Measurements from ENCODE around the gene BBLN. TPM values are rescaled to one million over a fixed set of nuclear protein-coding genes. Genes with fewer than 3 reads are reported as not detected.

Gene BBLN
- total RNA-seq, 1 donor from 2014 or later: 69.4 TPM

DNA sequence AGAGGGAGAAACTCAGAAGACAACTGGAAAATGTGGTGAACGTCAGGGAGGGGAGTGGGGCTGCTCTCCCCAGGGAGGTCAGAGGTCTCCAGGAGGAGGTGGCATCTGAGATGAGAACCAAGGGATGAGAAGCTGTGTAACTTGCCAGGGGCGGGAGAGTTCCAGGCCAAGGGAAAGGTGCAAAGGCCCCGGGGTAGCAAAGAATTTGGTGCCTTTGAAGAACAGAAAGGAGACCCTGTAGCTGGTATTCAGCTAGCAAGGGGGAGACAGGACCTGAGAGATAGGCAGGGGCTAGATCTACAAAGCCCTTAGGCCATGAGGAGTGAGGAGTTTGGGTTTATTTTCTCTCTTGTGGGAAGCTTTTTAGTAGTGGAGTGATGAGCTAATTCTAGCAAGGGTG is 46.4 kb downstream of the BBLN start:
- no peaks in the 10 kb centered on the region for H3K9me3 Mint-ChIP-seq

DNA sequence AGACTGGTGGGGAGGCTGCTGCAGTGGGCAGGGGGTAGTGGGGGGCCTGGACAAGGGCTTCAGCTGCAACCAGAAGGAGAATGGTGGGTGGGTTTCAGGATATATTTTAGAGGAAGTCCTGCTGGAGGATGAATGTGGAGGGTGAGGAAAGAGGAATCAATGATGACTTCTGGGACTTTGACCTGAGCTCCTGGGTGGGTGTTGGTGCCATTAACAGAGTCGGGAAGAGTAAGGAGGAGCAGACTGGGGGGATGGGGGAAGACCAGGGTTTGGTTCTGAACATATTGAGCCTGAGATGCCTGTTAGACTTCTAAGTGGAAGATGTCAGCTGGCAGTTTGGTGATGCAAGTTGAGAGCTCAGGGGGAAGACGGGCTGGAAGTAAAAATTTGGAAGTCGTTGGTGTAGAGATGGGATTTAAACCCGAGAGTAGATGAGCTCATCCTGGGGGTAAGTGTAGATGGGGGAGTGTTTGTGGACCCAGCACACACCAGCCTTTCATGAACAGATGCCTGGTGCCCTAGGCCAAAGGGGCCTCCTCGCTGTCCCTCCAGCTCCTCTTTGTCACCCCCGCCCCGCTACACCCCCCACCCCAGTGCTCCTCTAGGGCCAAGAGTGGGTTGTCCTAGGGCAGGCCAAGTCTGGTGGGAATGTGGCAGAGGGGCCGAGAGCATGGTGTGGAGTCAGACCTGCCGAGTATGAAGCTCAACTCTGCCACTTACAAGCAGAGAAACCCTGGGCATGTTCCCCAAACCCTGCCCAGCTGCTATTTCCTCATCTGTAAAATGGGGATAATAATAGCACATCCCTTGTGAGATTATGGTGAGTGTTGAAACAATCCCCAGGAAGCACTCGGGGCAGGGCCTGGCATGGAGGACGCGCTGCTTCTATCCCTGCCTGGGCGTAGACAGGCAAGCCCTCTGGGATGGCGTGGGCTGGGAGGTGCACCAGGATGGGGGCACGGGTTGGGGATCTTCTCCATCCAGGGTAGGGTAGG is 47.1 kb downstream of the BBLN start:
- Mint-ChIP-seq H3K9me3 (no peaks in the 10 kb centered on the region), H3K4me1 (peaks cover 42% of the 10 kb centered on the region), H3K4me3 (no peak overlapping the region), H3K27me3 (ENCODE audit: insufficient read depth, low read depth) (peaks cover 12% of the 10 kb centered on the region), H3K27ac (no peak overlapping the region), H3K36me3 (peaks cover under 1% of the 10 kb centered on the region)
- no peak overlapping the region for H3K4me2 ChIP-seq
- peaks cover 41% of the 10 kb centered on the region for H4K20me1 ChIP-seq (ENCODE audit: low read depth)
- H2AFZ ChIP-seq (replicated peaks): no peak overlapping the region
- H3K4me1 ChIP-seq: peaks cover 8% of the 10 kb centered on the region
- DNase-seq (ENCODE audit: low spot score): no peak
- TF ChIP-seq EZH2 (IDR thresholded peaks at IDR 0.05) (no peak), EZH2phosphoT487 (IDR thresholded peaks at IDR 0.05) (no peak)
- TF ChIP-seq, protein P1, sequence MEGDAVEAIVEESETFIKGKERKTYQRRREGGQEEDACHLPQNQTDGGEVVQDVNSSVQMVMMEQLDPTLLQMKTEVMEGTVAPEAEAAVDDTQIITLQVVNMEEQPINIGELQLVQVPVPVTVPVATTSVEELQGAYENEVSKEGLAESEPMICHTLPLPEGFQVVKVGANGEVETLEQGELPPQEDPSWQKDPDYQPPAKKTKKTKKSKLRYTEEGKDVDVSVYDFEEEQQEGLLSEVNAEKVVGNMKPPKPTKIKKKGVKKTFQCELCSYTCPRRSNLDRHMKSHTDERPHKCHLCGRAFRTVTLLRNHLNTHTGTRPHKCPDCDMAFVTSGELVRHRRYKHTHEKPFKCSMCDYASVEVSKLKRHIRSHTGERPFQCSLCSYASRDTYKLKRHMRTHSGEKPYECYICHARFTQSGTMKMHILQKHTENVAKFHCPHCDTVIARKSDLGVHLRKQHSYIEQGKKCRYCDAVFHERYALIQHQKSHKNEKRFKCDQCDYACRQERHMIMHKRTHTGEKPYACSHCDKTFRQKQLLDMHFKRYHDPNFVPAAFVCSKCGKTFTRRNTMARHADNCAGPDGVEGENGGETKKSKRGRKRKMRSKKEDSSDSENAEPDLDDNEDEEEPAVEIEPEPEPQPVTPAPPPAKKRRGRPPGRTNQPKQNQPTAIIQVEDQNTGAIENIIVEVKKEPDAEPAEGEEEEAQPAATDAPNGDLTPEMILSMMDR (IDR thresholded peaks at IDR 0.05): no peak
- no peak overlapping the region for H3K9ac ChIP-seq
- H3K27me3 ChIP-seq: no peaks in the 10 kb centered on the region
- no peak overlapping the region for H3K4me3 ChIP-seq
- H3F3A ChIP-seq (ENCODE audit: low read depth): peaks cover 15% of the 10 kb centered on the region
- no peak overlapping the region for H3K27ac ChIP-seq
- no peaks in the 10 kb centered on the region for H3K36me3 ChIP-seq
- H3K9me3 ChIP-seq (ENCODE audit: low read depth): no peaks in the 10 kb centered on the region
- H3K79me2 ChIP-seq (ENCODE audit: low read depth): peaks cover 13% of the 10 kb centered on the region

More for the DNA sequence above, 46.4 kb downstream of the BBLN start:
- Mint-ChIP-seq H3K27ac (peak overlapping the region; percentile 12), H3K4me1 (peaks cover 46% of the 10 kb centered on the region), H3K4me3 (peak overlapping the region; percentile 13), H3K27me3 (ENCODE audit: insufficient read depth, low read depth) (peaks cover 13% of the 10 kb centered on the region), H3K36me3 (no peaks in the 10 kb centered on the region)
- H3K36me3 ChIP-seq: no peaks in the 10 kb centered on the region
- no peaks in the 10 kb centered on the region for H3K9me3 ChIP-seq (ENCODE audit: low read depth)
- no peak overlapping the region for H3K4me2 ChIP-seq
- H3K27ac ChIP-seq: no peak overlapping the region
- TF ChIP-seq, protein P1 (IDR thresholded peaks at IDR 0.05): no peak
- TF ChIP-seq EZH2phosphoT487 (IDR thresholded peaks at IDR 0.05): no peak
- H3F3A ChIP-seq (ENCODE audit: low read depth): peaks cover 19% of the 10 kb centered on the region
- peaks cover 8% of the 10 kb centered on the region for H3K4me1 ChIP-seq
- DNase-seq (ENCODE audit: low spot score): no peak
- H3K4me3 ChIP-seq: no peak overlapping the region
- peaks cover 13% of the 10 kb centered on the region for H3K79me2 ChIP-seq (ENCODE audit: low read depth)
- no peak overlapping the region for H3K9ac ChIP-seq
- H2AFZ ChIP-seq (replicated peaks): no peak overlapping the region
- no peaks in the 10 kb centered on the region for H3K27me3 ChIP-seq
- H4K20me1 ChIP-seq (ENCODE audit: low read depth): peaks cover 37% of the 10 kb centered on the region

DNA sequence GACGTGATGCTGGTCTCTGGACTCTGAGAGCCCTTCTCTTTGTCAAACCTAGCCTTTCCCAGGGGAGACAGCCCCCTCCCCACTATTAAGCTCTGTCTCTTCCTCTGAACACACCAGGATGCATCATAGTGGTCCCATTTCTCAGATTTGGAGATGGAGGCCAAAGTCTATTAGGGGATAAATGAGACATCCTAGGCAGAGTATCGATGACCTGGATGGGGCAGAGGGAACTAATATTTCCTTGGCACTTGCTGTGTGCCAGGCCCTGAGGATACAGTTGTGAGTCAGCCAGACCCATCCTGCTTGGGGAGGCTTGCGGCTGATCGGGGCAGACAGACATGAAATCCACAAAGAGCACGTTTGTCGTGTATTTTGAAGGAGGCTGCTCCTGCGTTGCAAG is 48.3 kb downstream of the BBLN start:
- no peak overlapping the region for H2AFZ ChIP-seq (replicated peaks)
- TF ChIP-seq EZH2phosphoT487 (IDR thresholded peaks at IDR 0.05): no peak
- TF ChIP-seq, protein P1 (IDR thresholded peaks at IDR 0.05): no peak
- no peak for TF ChIP-seq EZH2 (IDR thresholded peaks at IDR 0.05)
- H3K4me2 ChIP-seq: no peak overlapping the region
- Mint-ChIP-seq H3K9me3 (no peaks in the 10 kb centered on the region), H3K36me3 (peaks cover 2% of the 10 kb centered on the region), H3K4me3 (peak overlapping the region; percentile 41), H3K27me3 (ENCODE audit: insufficient read depth, low read depth) (peaks cover 10% of the 10 kb centered on the region), H3K27ac (peak overlapping the region; percentile 68), H3K4me1 (peaks cover 34% of the 10 kb centered on the region)
- H3K27me3 ChIP-seq: no peaks in the 10 kb centered on the region
- peaks cover 41% of the 10 kb centered on the region for H4K20me1 ChIP-seq (ENCODE audit: low read depth)
- DNase-seq (ENCODE audit: low spot score): no peak
- peaks cover 8% of the 10 kb centered on the region for H3F3A ChIP-seq (ENCODE audit: low read depth)
- H3K4me1 ChIP-seq: peaks cover 8% of the 10 kb centered on the region
- H3K9me3 ChIP-seq (ENCODE audit: low read depth): no peaks in the 10 kb centered on the region
- H3K27ac ChIP-seq: no peak overlapping the region
- no peaks in the 10 kb centered on the region for H3K36me3 ChIP-seq
- no peak overlapping the region for H3K9ac ChIP-seq
- H3K79me2 ChIP-seq (ENCODE audit: low read depth): peaks cover 13% of the 10 kb centered on the region
- no peak overlapping the region for H3K4me3 ChIP-seq
